Lower lobe of right lung (tissue), 2 donors: Measurements from ENCODE around the gene KYNU. TPM values are rescaled to one million over a fixed set of nuclear protein-coding genes. Genes with fewer than 3 reads are reported as not detected.
A peak's percentile ranks its signal among the peaks of the same experiment; 100 is the strongest.

Source experiments
- ATAC-seq, 2 donors: fragments of 200-7000 bp; cut with Tn5 transposase; one replicate each; pipeline ENCODE4 v1.9.1; 2020 to 2022; ENCODE audit warnings: mild to moderate bottlenecking in 2 of 2, moderate library complexity in 2 of 2
- DNase-seq: peaks from one replicate; pipeline ENCODE4 v3.0.0-alpha.2; 2020
- H3K27ac ChIP-seq: fragments of 200-600 bp; one replicate; pipeline ENCODE4 v1.8.0; 2022
- H3K27me3 ChIP-seq: fragments of 200-600 bp; one replicate; pipeline ENCODE4 v1.8.0; 2022; ENCODE audit warnings: low read depth
- H3K36me3 ChIP-seq: fragments of 200-600 bp; one replicate; pipeline ENCODE4 v1.8.0; 2022; ENCODE audit warnings: mild to moderate bottlenecking
- H3K4me1 ChIP-seq: fragments of 200-600 bp; one replicate; pipeline ENCODE4 v1.8.0; 2022
- H3K4me3 ChIP-seq: fragments of 200-600 bp; one replicate; pipeline ENCODE4 v1.8.0; 2022; ENCODE audit warnings: mild to moderate bottlenecking
- H3K9me3 ChIP-seq: fragments of 200-600 bp; one replicate; pipeline ENCODE4 v1.8.0; 2022
- intact Hi-C: fragments of 100-400 bp; cut with DNase I; formaldehyde crosslinking; loops from one replicate; pipeline ENCODE4 v1.11.0; 2022
- total RNA-seq: library from RNA; stranded (reverse); fragmentation: NEBNext Ultra II Directional; extraction: Animal tissue kit (Norgen Biotek cat#: 25700); gene quantifications from one replicate; pipeline ENCODE4 v1.2.1, GENCODE V29; 2021
- TF ChIP-seq, protein P1 (sequence below): fragments of 200-600 bp; IDR thresholded peaks from one replicate; pipeline ENCODE4 v1.8.0; 2022; ENCODE audit warnings: antibody characterized with exemption, mild to moderate bottlenecking
- donor health status: DM: no; HTN: yes; CAD: no; lungs with severe emphysema.

The KYNU gene
- total RNA-seq, 1 donor from 2014 or later: 30.6 TPM

DNA sequence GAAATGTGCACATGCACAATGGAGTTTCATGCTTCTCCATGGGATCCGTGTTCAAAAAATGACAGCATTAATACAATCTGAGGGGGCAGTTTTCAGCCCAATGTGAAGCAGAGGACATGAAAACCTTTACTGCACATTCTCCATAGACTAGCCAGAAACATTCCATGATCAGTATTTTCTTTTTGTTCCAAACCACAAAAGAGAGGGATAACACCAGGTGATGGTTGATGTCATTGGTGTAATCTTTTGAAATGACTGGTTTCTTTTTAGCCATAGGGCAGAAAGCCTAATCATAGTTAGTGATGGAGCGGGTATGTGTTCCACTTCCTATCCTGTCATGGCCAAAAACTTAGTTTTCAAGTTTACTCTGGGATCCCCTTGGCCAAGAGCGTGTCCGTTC is 1.8 kb upstream of the KYNU start:
- H3K36me3 ChIP-seq: no peaks in the 10 kb centered on the region
- TF ChIP-seq, protein P1, sequence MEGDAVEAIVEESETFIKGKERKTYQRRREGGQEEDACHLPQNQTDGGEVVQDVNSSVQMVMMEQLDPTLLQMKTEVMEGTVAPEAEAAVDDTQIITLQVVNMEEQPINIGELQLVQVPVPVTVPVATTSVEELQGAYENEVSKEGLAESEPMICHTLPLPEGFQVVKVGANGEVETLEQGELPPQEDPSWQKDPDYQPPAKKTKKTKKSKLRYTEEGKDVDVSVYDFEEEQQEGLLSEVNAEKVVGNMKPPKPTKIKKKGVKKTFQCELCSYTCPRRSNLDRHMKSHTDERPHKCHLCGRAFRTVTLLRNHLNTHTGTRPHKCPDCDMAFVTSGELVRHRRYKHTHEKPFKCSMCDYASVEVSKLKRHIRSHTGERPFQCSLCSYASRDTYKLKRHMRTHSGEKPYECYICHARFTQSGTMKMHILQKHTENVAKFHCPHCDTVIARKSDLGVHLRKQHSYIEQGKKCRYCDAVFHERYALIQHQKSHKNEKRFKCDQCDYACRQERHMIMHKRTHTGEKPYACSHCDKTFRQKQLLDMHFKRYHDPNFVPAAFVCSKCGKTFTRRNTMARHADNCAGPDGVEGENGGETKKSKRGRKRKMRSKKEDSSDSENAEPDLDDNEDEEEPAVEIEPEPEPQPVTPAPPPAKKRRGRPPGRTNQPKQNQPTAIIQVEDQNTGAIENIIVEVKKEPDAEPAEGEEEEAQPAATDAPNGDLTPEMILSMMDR: no peak
- no peaks in the 10 kb centered on the region for H3K9me3 ChIP-seq
- no peak overlapping the region for H3K27ac ChIP-seq
- peaks cover 8% of the 10 kb centered on the region for H3K4me1 ChIP-seq
- intact Hi-C loops: no loop called here
- H3K27me3 ChIP-seq: no peaks in the 10 kb centered on the region
- DNase-seq (no peak), ATAC-seq (no peak)
- H3K4me3 ChIP-seq: no peak overlapping the region

DNA sequence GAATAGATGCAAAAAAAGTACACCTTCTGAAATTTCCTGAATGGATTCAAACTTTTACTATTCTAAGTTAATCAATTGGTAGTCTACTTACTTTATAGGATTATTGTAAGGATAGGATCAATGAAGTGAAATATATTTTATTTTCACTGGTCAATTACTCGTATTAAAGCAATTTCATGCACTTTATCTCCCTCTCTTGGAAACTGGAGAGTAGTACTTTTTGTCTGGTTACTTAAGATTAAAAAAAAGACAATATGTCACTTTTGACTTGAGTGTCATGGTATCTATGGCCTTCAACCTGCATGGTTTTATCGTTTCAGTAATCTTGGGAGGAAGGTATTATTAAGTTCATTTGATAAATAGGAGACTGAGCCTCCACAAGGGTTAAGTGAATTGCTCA is 1.0 kb upstream of the KYNU start:
- Histone ChIP-seq H3K27ac (no peak overlapping the region), H3K4me3 (no peak overlapping the region), H3K4me1 (peaks cover 8% of the 10 kb centered on the region), H3K36me3 (no peaks in the 10 kb centered on the region), H3K9me3 (no peaks in the 10 kb centered on the region), H3K27me3 (no peaks in the 10 kb centered on the region)
- DNase-seq (no peak), ATAC-seq (no peak)
- TF ChIP-seq, protein P1: no peak
- intact Hi-C loops: no loop called here

DNA sequence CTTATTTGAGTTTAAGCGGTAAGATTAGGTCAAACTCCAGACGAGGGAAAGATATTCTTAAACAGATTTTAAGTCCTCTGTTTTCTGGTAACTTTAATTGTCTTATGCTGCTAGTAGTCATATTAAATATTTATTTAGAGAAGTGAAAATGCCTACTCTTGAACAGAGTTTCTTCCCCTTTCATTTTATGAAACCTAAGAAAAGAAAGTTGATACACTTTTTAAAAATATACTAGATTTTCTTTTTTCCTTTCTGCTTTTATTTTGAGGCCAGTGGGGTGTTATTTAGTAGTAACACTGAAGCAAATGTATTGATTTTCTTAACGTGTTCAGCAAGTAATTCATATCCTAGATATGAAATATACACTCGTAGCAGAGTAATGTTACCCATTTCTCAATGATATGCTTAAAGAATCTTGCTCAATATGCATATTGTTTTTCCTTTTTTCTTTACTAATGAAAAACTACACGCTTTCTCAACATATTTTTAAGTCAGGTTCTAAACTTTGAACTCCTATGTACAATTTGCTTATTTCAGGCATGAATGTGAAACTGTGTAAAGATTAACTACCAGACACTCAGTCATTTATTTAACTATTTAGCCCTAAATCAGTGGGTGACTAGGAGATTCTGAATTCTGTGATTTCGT is 691 bp downstream of the KYNU start:
- H3K4me1 ChIP-seq: peaks cover 8% of the 10 kb centered on the region
- no peaks in the 10 kb centered on the region for H3K27me3 ChIP-seq
- peak overlapping the region; percentile 54 for H3K27ac ChIP-seq
- no peaks in the 10 kb centered on the region for H3K36me3 ChIP-seq
- no peaks in the 10 kb centered on the region for H3K9me3 ChIP-seq
- no peak for DNase-seq
- TF ChIP-seq, protein P1: no peak
- peak overlapping the region; percentile 27 for H3K4me3 ChIP-seq
- no peak for ATAC-seq
- intact Hi-C loops: no loop called here

DNA sequence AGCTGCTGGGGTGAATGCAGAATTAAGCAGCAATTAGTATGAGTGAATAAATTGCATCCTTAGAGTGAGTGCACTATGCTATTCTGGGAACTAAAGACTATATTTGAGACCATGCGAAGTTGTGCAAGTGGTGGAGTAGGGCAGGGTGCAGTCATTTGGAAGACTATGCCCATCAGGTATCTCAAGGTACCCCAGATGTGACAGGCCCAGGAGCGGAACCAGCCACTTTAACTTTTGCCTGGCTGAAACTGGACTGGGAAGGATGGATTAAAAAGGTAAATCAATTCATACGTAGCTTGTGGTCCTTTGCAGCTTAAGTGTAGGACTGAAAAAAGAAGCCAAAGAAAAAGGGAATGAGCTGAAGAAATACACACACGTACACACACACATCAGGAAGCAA is 1.7 kb downstream of the KYNU start:
- no peaks in the 10 kb centered on the region for H3K36me3 ChIP-seq
- H3K27me3 ChIP-seq: no peaks in the 10 kb centered on the region
- H3K4me1 ChIP-seq: peaks cover 2% of the 10 kb centered on the region
- ATAC-seq (no peak), DNase-seq (no peak)
- no peak overlapping the region for H3K27ac ChIP-seq
- no peaks in the 10 kb centered on the region for H3K9me3 ChIP-seq
- peak overlapping the region; percentile 27 for H3K4me3 ChIP-seq
- TF ChIP-seq, protein P1: no peak
- intact Hi-C loops: no loop called here

DNA sequence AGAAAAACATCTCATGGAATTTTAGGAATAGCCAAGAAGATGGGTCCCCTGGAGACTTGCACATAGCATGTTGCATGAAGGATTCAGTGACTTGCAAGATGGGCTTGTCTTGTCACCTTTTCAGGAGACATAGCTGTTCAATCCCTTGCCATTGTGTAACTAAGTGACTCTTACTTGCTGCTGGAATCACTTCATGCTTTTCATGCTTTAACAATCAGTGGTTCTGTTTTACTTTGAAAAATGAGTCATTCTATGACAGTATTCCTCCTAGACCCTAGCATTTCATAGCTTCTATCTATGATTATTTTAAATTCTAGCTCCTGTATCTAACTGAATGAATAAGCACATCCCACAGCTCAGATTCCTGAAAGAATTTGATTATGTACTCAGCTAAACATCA is 2.8 kb downstream of the KYNU start:
- H3K9me3 ChIP-seq: no peaks in the 10 kb centered on the region

More for the DNA sequence above, 2.8 kb downstream of the KYNU start:
- H3K4me1 ChIP-seq: no peaks in the 10 kb centered on the region
- no peak for ATAC-seq
- intact Hi-C loops: no loop called here
- TF ChIP-seq, protein P1: no peak
- DNase-seq: no peak
- H3K27me3 ChIP-seq: no peaks in the 10 kb centered on the region
- no peaks in the 10 kb centered on the region for H3K36me3 ChIP-seq
- no peak overlapping the region for H3K27ac ChIP-seq
- H3K4me3 ChIP-seq: no peak overlapping the region
